SH-SY5Y (cell line): ENCODE results near the gene TIAM2.

Experiments used
- GATA2 ChIP-seq: IDR thresholded peaks from 2 replicates; pipeline ENCODE4 v1.6.1; 2011; ENCODE audit warnings: mild to moderate bottlenecking, low read depth, low read length
- GATA3 ChIP-seq: IDR thresholded peaks from 2 replicates; pipeline ENCODE4 v1.6.1; 2011; ENCODE audit warnings: low read depth, mild to moderate bottlenecking, low read length, moderate library complexity

DNA sequence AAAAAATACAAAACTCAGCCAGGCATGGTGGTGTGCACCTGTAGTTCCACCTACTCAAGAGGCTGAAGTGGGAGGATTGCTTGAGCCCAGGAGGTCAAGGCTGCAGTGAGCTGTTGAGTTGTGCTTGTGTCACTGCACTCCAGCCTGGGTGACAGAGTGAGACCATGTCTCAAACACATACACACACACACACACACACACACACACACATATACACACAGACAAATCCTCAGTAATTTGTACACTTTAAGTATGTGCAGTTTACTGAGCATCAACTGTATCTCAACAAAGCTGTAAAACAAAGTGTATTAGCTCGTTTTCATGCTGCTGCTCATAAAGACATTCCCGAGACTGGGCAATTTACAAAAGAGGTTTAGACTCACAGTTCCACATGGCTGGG is 311.8 kb downstream of the TIAM2 start:
- TF ChIP-seq GATA2 (no peak), GATA3 (no peak)
